Osteoblast (primary cell): Measurements from ENCODE around the gene ZNF575. TPM values are rescaled to one million over a fixed set of nuclear protein-coding genes. Genes with fewer than 3 reads are reported as not detected.
A peak's percentile ranks its signal among the peaks of the same experiment; 100 is the strongest.

Experiments used
- DNase-seq: peaks from one replicate; pipeline ENCODE4 v3.0.0; 2011; ENCODE audit warnings: low spot score, mixed read lengths; ENCODE audit not compliant: insufficient read length; ENCODE audit errors: missing footprints
- H2AFZ ChIP-seq: 2 replicates; pipeline ENCODE4 v1.6.0; 2011; ENCODE audit warnings: mild to moderate bottlenecking, low read length
- H3K27ac ChIP-seq: 2 replicates; pipeline ENCODE4 v1.5.1; 2011; ENCODE audit warnings: mild to moderate bottlenecking, low read depth, low read length, moderate library complexity
- H3K27me3 ChIP-seq: 2 replicates; pipeline ENCODE4 v1.6.0; 2012; ENCODE audit warnings: mild to moderate bottlenecking, control low read depth, inconsistent platforms, low read length, moderate library complexity; ENCODE audit not compliant: insufficient read depth
- H3K36me3 ChIP-seq: 2 replicates; pipeline ENCODE4 v1.5.1; 2011; ENCODE audit warnings: mild to moderate bottlenecking, low read length, control low read depth, moderate library complexity; ENCODE audit not compliant: insufficient read depth
- H3K4me1 ChIP-seq: 2 replicates; pipeline ENCODE4 v1.5.1; 2011; ENCODE audit warnings: mild to moderate bottlenecking, low read length, control low read depth, moderate library complexity; ENCODE audit not compliant: insufficient read depth
- H3K4me2 ChIP-seq: 2 replicates; pipeline ENCODE4 v1.6.0; 2011; ENCODE audit warnings: mild to moderate bottlenecking, low read length; ENCODE audit not compliant: insufficient read depth
- H3K4me3 ChIP-seq: fragments of 200-600 bp; sonication (generic); 3 replicates; pipeline ENCODE4 v1.5.1; 2012; ENCODE audit warnings: mild to moderate bottlenecking, low read length, inconsistent platforms; ENCODE audit not compliant: insufficient read depth
- H3K79me2 ChIP-seq: 2 replicates; pipeline ENCODE4 v1.6.0; 2012; ENCODE audit warnings: mild to moderate bottlenecking, low read length, control low read depth, inconsistent platforms; ENCODE audit not compliant: insufficient read depth
- H3K9me3 ChIP-seq: 2 replicates; pipeline ENCODE4 v1.5.1; 2011; ENCODE audit warnings: low read depth, low read length, control low read depth
- H4K20me1 ChIP-seq: 2 replicates; pipeline ENCODE4 v1.6.0; 2012; ENCODE audit warnings: mild to moderate bottlenecking, low read length, control low read depth; ENCODE audit not compliant: insufficient read depth
- total RNA-seq: library from RNA; depleted of rRNA; stranded (reverse); fragments of >200 nt; gene quantifications from 2 replicates; pipeline ENCODE4 v1.2.3, GENCODE V29; 2012
- TF ChIP-seq, protein P1 (sequence below): IDR thresholded peaks from 2 replicates; pipeline ENCODE4 v1.5.1; 2011; ENCODE audit warnings: mild to moderate bottlenecking, low read depth, low read length, moderate library complexity; ENCODE audit errors: extremely low read depth

ZNF575 gene
- total RNA-seq, 1 donor: 0.72 TPM

- Histone ChIP-seq H3K9me3 (no peaks in the 10 kb centered on the region), H3K4me2 (no peak overlapping the region), H3K36me3 (no peaks in the 10 kb centered on the region), H4K20me1 (no peaks in the 10 kb centered on the region), H3K4me1 (no peaks in the 10 kb centered on the region), H3K4me3 (no peak overlapping the region), H3K79me2 (no peaks in the 10 kb centered on the region), H3K27me3 (no peaks in the 10 kb centered on the region), H2AFZ (no peak overlapping the region), H3K27ac (no peak overlapping the region)
- TF ChIP-seq, protein P1, sequence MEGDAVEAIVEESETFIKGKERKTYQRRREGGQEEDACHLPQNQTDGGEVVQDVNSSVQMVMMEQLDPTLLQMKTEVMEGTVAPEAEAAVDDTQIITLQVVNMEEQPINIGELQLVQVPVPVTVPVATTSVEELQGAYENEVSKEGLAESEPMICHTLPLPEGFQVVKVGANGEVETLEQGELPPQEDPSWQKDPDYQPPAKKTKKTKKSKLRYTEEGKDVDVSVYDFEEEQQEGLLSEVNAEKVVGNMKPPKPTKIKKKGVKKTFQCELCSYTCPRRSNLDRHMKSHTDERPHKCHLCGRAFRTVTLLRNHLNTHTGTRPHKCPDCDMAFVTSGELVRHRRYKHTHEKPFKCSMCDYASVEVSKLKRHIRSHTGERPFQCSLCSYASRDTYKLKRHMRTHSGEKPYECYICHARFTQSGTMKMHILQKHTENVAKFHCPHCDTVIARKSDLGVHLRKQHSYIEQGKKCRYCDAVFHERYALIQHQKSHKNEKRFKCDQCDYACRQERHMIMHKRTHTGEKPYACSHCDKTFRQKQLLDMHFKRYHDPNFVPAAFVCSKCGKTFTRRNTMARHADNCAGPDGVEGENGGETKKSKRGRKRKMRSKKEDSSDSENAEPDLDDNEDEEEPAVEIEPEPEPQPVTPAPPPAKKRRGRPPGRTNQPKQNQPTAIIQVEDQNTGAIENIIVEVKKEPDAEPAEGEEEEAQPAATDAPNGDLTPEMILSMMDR: no peak
- no peak for DNase-seq
These were observed 44.8 kb upstream of the ZNF575 start for GRCh38 chr19:43488179-43488578.

- Histone ChIP-seq H4K20me1 (no peaks in the 10 kb centered on the region), H3K79me2 (no peaks in the 10 kb centered on the region), H3K9me3 (no peaks in the 10 kb centered on the region), H3K4me3 (no peak overlapping the region), H3K27ac (no peak overlapping the region), H3K36me3 (peaks cover 2% of the 10 kb centered on the region), H3K4me1 (no peaks in the 10 kb centered on the region), H2AFZ (no peak overlapping the region), H3K4me2 (no peak overlapping the region), H3K27me3 (no peaks in the 10 kb centered on the region)
- peak; percentile 54 for DNase-seq
- TF ChIP-seq, protein P1: no peak
These were observed 43.7 kb upstream of the ZNF575 start for GRCh38 chr19:43489310-43489709.

GRCh38 chr19:43489979-43490599, 42.9 kb upstream of the ZNF575 start:
- Histone ChIP-seq H3K4me2 (no peak overlapping the region), H3K79me2 (no peaks in the 10 kb centered on the region), H3K4me3 (no peak overlapping the region), H3K27ac (no peak overlapping the region), H3K27me3 (no peaks in the 10 kb centered on the region), H3K9me3 (no peaks in the 10 kb centered on the region), H4K20me1 (no peaks in the 10 kb centered on the region), H3K36me3 (peaks cover 3% of the 10 kb centered on the region), H3K4me1 (no peaks in the 10 kb centered on the region), H2AFZ (no peak overlapping the region)
- DNase-seq: no peak
- TF ChIP-seq, protein P1: no peak

DNA sequence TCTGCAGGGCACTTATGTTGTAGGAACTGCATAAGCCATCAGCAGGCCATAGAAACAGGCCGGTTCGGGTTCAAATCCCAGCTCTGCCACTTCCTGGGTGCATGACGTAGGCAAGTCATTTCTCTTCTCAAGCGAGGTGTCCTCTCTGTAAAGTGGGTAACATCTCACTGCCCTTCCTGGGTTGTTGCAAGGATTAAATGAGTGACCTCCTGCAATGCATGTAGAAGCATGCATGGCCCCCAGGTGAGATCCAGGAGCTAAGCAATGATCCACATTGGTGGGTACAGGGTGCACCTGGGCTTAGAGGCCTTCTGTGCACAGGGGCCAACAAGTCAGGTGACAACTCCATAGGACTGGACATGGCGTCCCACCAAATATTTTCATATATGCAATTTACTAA, 42.2 kb upstream of the ZNF575 start:
- no peak overlapping the region for H3K4me2 ChIP-seq
- no peaks in the 10 kb centered on the region for H3K4me1 ChIP-seq
- TF ChIP-seq, protein P1: no peak
- DNase-seq: peak; percentile 80
- no peaks in the 10 kb centered on the region for H4K20me1 ChIP-seq
- H3K79me2 ChIP-seq: no peaks in the 10 kb centered on the region
- H3K27me3 ChIP-seq: no peaks in the 10 kb centered on the region
- no peak overlapping the region for H2AFZ ChIP-seq
- H3K36me3 ChIP-seq: peaks cover 5% of the 10 kb centered on the region
- H3K9me3 ChIP-seq: no peaks in the 10 kb centered on the region
- H3K27ac ChIP-seq: no peak overlapping the region
- no peak overlapping the region for H3K4me3 ChIP-seq
